Measurements from ENCODE around the gene NEURL4.

DNA sequence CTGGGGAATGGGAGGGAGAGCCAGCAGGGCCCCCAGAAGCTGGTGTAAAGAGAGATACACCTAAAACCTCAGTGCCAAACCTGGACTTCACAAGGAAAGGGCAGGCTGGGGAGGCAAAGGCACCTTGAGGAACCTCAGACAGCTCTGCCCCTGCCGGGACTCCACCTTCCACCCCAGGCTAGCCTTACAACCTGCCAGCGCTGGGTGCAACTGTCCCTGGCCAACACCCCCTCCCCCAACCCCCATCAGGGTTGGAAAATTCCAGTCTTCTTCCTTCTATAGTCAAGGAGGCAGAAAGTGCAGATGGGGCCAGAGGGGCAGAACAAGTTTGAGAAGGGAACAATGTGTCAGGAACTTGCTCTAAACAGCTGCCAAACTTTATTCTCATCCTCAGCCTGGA is 36.9 kb downstream of the NEURL4 start:
- TF ChIP-seq, protein P1, sequence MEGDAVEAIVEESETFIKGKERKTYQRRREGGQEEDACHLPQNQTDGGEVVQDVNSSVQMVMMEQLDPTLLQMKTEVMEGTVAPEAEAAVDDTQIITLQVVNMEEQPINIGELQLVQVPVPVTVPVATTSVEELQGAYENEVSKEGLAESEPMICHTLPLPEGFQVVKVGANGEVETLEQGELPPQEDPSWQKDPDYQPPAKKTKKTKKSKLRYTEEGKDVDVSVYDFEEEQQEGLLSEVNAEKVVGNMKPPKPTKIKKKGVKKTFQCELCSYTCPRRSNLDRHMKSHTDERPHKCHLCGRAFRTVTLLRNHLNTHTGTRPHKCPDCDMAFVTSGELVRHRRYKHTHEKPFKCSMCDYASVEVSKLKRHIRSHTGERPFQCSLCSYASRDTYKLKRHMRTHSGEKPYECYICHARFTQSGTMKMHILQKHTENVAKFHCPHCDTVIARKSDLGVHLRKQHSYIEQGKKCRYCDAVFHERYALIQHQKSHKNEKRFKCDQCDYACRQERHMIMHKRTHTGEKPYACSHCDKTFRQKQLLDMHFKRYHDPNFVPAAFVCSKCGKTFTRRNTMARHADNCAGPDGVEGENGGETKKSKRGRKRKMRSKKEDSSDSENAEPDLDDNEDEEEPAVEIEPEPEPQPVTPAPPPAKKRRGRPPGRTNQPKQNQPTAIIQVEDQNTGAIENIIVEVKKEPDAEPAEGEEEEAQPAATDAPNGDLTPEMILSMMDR (IDR thresholded peaks at IDR 0.05; ENCODE audit: borderline replicate concordance, extremely low read depth, low read length, poor library complexity, severe bottlenecking) = no peak
- no peak for TF ChIP-seq EZH2 (IDR thresholded peaks at IDR 0.05; ENCODE audit: borderline replicate concordance, low read depth, low read length, severe bottlenecking)

Measured in DND-41 (cell line).